ENCODE data around the gene TAAR6. TPM values are rescaled to one million over a fixed set of nuclear protein-coding genes. Genes with fewer than 3 reads are reported as not detected.

TAAR6 gene
- total and polyA plus RNA-seq, 2 of the 8 experiments (the other 6 are each of a cell fraction or from before 2014, with no cell fraction given) = 0.06 TPM; not detected in 1

GRCh38 chr6:132604635-132605152 is 34.6 kb downstream of the TAAR6 start:
- no peak overlapping the region for H3K4me3 ChIP-seq (ENCODE audit: extremely low read depth in 1 of 4, insufficient read depth in 2 of 4, low read depth in 3 of 4, low read length in 4 of 4)
- H3K4ac ChIP-seq (replicated peaks; ENCODE audit: insufficient read length, low read depth, low read length) = no peak overlapping the region
- no peaks in the 10 kb centered on the region for H3K79me1 ChIP-seq (ENCODE audit: low read depth, low read length)
- H3K4me2 ChIP-seq (ENCODE audit: insufficient read depth in 1 of 2, low read depth in 2 of 2, low read length in 2 of 2) = no peak overlapping the region
- H3K9ac ChIP-seq (replicated peaks in 1 of 4; ENCODE audit: extremely low read depth in 1 of 4, low read depth in 3 of 4, low read length in 3 of 4) = no peak overlapping the region
- no peak overlapping the region for H2BK12ac ChIP-seq (ENCODE audit: low read depth, low read length)
- FAIRE-seq (no peak), DNase-seq (ENCODE audit: low read depth in 1 of 2, low spot score in 2 of 2) (no peak)
- H3K27me3 ChIP-seq (replicated peaks in 1 of 4; ENCODE audit: control insufficient read depth in 3 of 4, extremely low read depth in 1 of 4, insufficient read depth in 3 of 4, low read length in 3 of 4) = no peaks in the 10 kb centered on the region
- H3K9me3 ChIP-seq (ENCODE audit: insufficient read depth in 2 of 2, low read depth in 1 of 2, low read length in 1 of 2) = no peaks in the 10 kb centered on the region
- H2BK15ac ChIP-seq (ENCODE audit: low read length) = no peak overlapping the region
- no peak overlapping the region for H3K18ac ChIP-seq (ENCODE audit: extremely low read depth, low read length)
- H3K23ac ChIP-seq (ENCODE audit: insufficient read length) = no peak overlapping the region
- H3K23me2 ChIP-seq (ENCODE audit: low read depth, low read length) = peaks cover 3% of the 10 kb centered on the region; the same call in 1 of the 2 replicates
- H3K36me3 ChIP-seq (ENCODE audit: control insufficient read depth in 2 of 4, insufficient read depth in 4 of 4, low read length in 3 of 4) = no peaks in the 10 kb centered on the region
- H3K79me2 ChIP-seq (ENCODE audit: control insufficient read depth in 1 of 2, insufficient read depth in 2 of 2, low read length in 2 of 2) = no peaks in the 10 kb centered on the region
- H2BK120ac ChIP-seq (replicated peaks; ENCODE audit: low read depth, low read length) = no peak overlapping the region
- no peak overlapping the region for H3K27ac ChIP-seq (ENCODE audit: low read depth, low read length)
- no peak overlapping the region for H4K91ac ChIP-seq (replicated peaks; ENCODE audit: insufficient read length, low read length)
- no peak overlapping the region for H4K5ac ChIP-seq (ENCODE audit: insufficient read length, low read depth, low read length)
- no peaks in the 10 kb centered on the region for H3K4me1 ChIP-seq (replicated peaks in 1 of 4; ENCODE audit: control insufficient read depth in 3 of 4, insufficient read depth in 4 of 4, low read length in 3 of 4)
- no peaks in the 10 kb centered on the region for H4K20me1 ChIP-seq (replicated peaks in 1 of 2; ENCODE audit: control insufficient read depth in 1 of 2, insufficient read depth in 2 of 2, low read length in 2 of 2)
- 92% methylated on average over 8 of the region's 8 CpGs; no CpG with 5 or more reads in 1 of the 2 experiments for WGBS, 2 experiments (ENCODE audit: extremely low coverage in 1 of 2, insufficient coverage in 1 of 2, insufficient read length in 1 of 2, insufficient replicate concordance in 2 of 2, low coverage in 1 of 2, low lambda C conversion rate in 2 of 2, missing lambda C conversion rate in 1 of 2)
- H2AFZ ChIP-seq (ENCODE audit: low read length) = 0 out of 2 replicates have a peak overlapping the region, but pooled peaks have one; percentile 20
- no peak overlapping the region for H2AK5ac ChIP-seq (ENCODE audit: low read depth, low read length)
- ChIA-PET POLR2A (ENCODE audit: partially characterized antibody) (no interaction called here), CTCF (ENCODE audit: partially characterized antibody) (interaction anchor here (0.8 to 1.6 kb wide), 3 partner anchors 9 to 159 kb away, joined by 3 read pairs; no protein-coding TSS in a partner anchor)
- H3K56ac ChIP-seq (replicated peaks; ENCODE audit: insufficient read length, low read depth, low read length) = no peak overlapping the region
- H3K14ac ChIP-seq (ENCODE audit: insufficient read length) = no peak overlapping the region
- H4K8ac ChIP-seq (ENCODE audit: extremely low read depth, insufficient read depth, low read length) = no peak overlapping the region
- no peak overlapping the region for H2BK5ac ChIP-seq (ENCODE audit: low read depth, low read length)
- H2BK20ac ChIP-seq (ENCODE audit: low read length) = no peak overlapping the region
- no peak for TF ChIP-seq CEBPB (IDR thresholded peaks at IDR 0.05; ENCODE audit: low read depth, low read length)
- no peak for TF ChIP-seq CHD1 (IDR thresholded peaks at IDR 0.05; ENCODE audit: low read depth, low read length)
- no peak for TF ChIP-seq SIN3A (conservative IDR thresholded peaks at IDR 0.05 in 1 of 2, IDR thresholded peaks at IDR 0.05 in 1 of 2; ENCODE audit: low read depth in 1 of 2, low read length in 2 of 2)
- TF ChIP-seq CTBP2 (IDR thresholded peaks at IDR 0.05; ENCODE audit: borderline replicate concordance, insufficient read depth, insufficient read length, low read length) = no peak
- TF ChIP-seq, protein P1, sequence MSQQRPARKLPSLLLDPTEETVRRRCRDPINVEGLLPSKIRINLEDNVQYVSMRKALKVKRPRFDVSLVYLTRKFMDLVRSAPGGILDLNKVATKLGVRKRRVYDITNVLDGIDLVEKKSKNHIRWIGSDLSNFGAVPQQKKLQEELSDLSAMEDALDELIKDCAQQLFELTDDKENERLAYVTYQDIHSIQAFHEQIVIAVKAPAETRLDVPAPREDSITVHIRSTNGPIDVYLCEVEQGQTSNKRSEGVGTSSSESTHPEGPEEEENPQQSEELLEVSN (IDR thresholded peaks at IDR 0.05) = no peak
- TF ChIP-seq FOSL1 (IDR thresholded peaks at IDR 0.05; ENCODE audit: insufficient read depth, low read depth, low read length) = no peak
- no peak for TF ChIP-seq ZNF274 (IDR thresholded peaks at IDR 0.05; ENCODE audit: borderline replicate concordance, extremely low read depth, low read length)
- no peak for TF ChIP-seq SIX5 (IDR thresholded peaks at IDR 0.05; ENCODE audit: low read depth, low read length)
- no peak for TF ChIP-seq YY1 (IDR thresholded peaks at IDR 0.05; ENCODE audit: low read depth, low read length)
- TF ChIP-seq POU5F1 (IDR thresholded peaks at IDR 0.05; ENCODE audit: low read depth, low read length) = no peak
- no peak for TF ChIP-seq EP300 (IDR thresholded peaks at IDR 0.05; ENCODE audit: borderline replicate concordance in 1 of 2, low read depth in 2 of 2, low read length in 2 of 2)
- TF ChIP-seq RAD21 (IDR thresholded peaks at IDR 0.05 in 1 of 2, conservative IDR thresholded peaks at IDR 0.05 in 1 of 2; ENCODE audit: low read depth in 2 of 2, low read length in 2 of 2) = no peak
- TF ChIP-seq SP1 (IDR thresholded peaks at IDR 0.05; ENCODE audit: low read depth, low read length) = no peak
